K562 (cell line): ENCODE data around the gene DBT. TPM values are rescaled to one million over a fixed set of nuclear protein-coding genes. Genes with fewer than 3 reads are reported as not detected.
A peak's percentile ranks its signal among the peaks of the same experiment; 100 is the strongest.

ENCODE experiments used
- DLX4 ChIP-seq: fragments of 250-450 bp; sonication (Bioruptor Pico); IDR thresholded peaks from 2 replicates; pipeline ENCODE4 v1.6.1; 2021; ENCODE audit warnings: mild to moderate bottlenecking
- GABPA ChIP-seq: fragments of 200-800 bp; sonication (Bioruptor generic); conservative IDR thresholded peaks from 2 replicates; pipeline ENCODE4 v1.6.1; 2016; ENCODE audit warnings: low read depth, missing genetic modification characterization, missing compliant biosample characterization
- MAZ ChIP-seq, 2 experiments: fragments of 450-650 bp in 1 of 2; sonication (generic) in 1 of 2; formaldehyde crosslinking; IDR thresholded peaks in 1 of 2; conservative IDR thresholded peaks in 1 of 2; 2 replicates each; pipeline versions ENCODE4 v1.4.0 to v1.5.0; 2020; ENCODE audit warnings: mild to moderate bottlenecking in 1 of 2, missing genetic modification reagents in 1 of 2
- RFX7 ChIP-seq: fragments of 250-450 bp; sonication (Bioruptor Pico); IDR thresholded peaks from 2 replicates; pipeline ENCODE4 v1.5.1; 2021; ENCODE audit warnings: mild to moderate bottlenecking
- TEAD1 ChIP-seq, 2 experiments: fragments of 450-650 bp in 1 of 2; sonication (generic) in 1 of 2; formaldehyde crosslinking; IDR thresholded peaks; 2 replicates each; pipeline versions ENCODE4 v1.4.0 to v1.8.0; 2020 to 2022; ENCODE audit warnings: mild to moderate bottlenecking in 2 of 2, missing genetic modification reagents in 1 of 2
- ZNF655 ChIP-seq: fragments of 250-450 bp; sonication (Bioruptor Pico); IDR thresholded peaks from 2 replicates; pipeline ENCODE4 v1.5.0; 2021
- polyA plus RNA-seq, 8 experiments: library from polyadenylated mRNA; depleted of rRNA in 4 of 8; stranded (reverse) in 5 of 8; unstranded in 3 of 8; fragments of >200 nt; fragmentation: Nextera tagmentation in 2 of 8; fragmentation: Illumina TruSeq in 1 of 8; extraction: Ambion mirVana in 2 of 8; extraction: Trizol in 1 of 8; gene quantifications; 2 replicates each; pipeline versions ENCODE4 v1.2.1 to v1.2.3, GENCODE V29; 2011 to 2014; ENCODE audit warnings: inconsistent platforms in 1 of 8, missing spikeins in 1 of 8
- total RNA-seq, 7 experiments: library from RNA; depleted of rRNA in 6 of 7; stranded (reverse); fragments of >200 nt in 6 of 7; fragmentation: Illumina TruSeq in 2 of 7; extraction: Trizol in 2 of 7; gene quantifications; 2 replicates each; pipeline versions ENCODE4 v1.2.1 to v1.2.3, GENCODE V29; 2011 to 2021; ENCODE audit warnings: low replicate concordance in 1 of 7
- TF ChIP-seq, protein P1 (sequence below): fragments of 250-450 bp; sonication (Bioruptor Pico); IDR thresholded peaks from 2 replicates; pipeline ENCODE4 v1.5.0; 2021; ENCODE audit warnings: mild to moderate bottlenecking, borderline replicate concordance
- TF ChIP-seq, protein P2 (sequence below): sonication (generic); formaldehyde crosslinking; IDR thresholded peaks from 2 replicates; pipeline ENCODE4 v1.8.1; 2023; ENCODE audit warnings: mild to moderate bottlenecking, missing genetic modification reagents

The DBT gene
- total and polyA plus RNA-seq, 9 of the 15 experiments (the other 6 are each of a cell fraction or from before 2014, with no cell fraction given) = 2.7 to 13.5 (median 7.3) TPM

GRCh38 chr1:100249537-100250257 is at the start of gene DBT (continued):
- TF ChIP-seq TEAD1 (CRISPR knock-in tag; IDR thresholded peaks at IDR 0.05) (peak in 1 of 2 experiments; percentile 95; a peak in 2 of 4 replicates), RFX7 (CRISPR knock-in tag) (no peak), ZNF655 (CRISPR knock-in tag) (no peak), DLX4 (CRISPR knock-in tag) (no peak), MAZ (CRISPR knock-in tag; conservative IDR thresholded peaks at IDR 0.05 in 1 of 2, IDR thresholded peaks at IDR 0.05 in 1 of 2) (peak; percentile 35 to 36; a peak in 1 of 4 replicates), GABPA (tag) (peak; percentile 87)
- TF ChIP-seq, protein P1, sequence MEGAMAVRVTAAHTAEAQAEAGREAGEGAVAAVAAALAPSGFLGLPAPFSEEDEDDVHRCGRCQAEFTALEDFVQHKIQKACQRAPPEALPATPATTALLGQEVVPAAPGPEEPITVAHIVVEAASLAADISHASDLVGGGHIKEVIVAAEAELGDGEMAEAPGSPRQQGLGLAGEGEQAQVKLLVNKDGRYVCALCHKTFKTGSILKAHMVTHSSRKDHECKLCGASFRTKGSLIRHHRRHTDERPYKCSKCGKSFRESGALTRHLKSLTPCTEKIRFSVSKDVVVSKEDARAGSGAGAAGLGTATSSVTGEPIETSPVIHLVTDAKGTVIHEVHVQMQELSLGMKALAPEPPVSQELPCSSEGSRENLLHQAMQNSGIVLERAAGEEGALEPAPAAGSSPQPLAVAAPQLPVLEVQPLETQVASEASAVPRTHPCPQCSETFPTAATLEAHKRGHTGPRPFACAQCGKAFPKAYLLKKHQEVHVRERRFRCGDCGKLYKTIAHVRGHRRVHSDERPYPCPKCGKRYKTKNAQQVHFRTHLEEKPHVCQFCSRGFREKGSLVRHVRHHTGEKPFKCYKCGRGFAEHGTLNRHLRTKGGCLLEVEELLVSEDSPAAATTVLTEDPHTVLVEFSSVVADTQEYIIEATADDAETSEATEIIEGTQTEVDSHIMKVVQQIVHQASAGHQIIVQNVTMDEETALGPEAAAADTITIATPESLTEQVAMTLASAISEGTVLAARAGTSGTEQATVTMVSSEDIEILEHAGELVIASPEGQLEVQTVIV (CRISPR knock-in tag) = no peak
- TF ChIP-seq, protein P2, sequence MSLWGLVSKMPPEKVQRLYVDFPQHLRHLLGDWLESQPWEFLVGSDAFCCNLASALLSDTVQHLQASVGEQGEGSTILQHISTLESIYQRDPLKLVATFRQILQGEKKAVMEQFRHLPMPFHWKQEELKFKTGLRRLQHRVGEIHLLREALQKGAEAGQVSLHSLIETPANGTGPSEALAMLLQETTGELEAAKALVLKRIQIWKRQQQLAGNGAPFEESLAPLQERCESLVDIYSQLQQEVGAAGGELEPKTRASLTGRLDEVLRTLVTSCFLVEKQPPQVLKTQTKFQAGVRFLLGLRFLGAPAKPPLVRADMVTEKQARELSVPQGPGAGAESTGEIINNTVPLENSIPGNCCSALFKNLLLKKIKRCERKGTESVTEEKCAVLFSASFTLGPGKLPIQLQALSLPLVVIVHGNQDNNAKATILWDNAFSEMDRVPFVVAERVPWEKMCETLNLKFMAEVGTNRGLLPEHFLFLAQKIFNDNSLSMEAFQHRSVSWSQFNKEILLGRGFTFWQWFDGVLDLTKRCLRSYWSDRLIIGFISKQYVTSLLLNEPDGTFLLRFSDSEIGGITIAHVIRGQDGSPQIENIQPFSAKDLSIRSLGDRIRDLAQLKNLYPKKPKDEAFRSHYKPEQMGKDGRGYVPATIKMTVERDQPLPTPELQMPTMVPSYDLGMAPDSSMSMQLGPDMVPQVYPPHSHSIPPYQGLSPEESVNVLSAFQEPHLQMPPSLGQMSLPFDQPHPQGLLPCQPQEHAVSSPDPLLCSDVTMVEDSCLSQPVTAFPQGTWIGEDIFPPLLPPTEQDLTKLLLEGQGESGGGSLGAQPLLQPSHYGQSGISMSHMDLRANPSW (CRISPR knock-in tag) = no peak
